Left colon (tissue), 2 donors: ENCODE results near the gene ANGPTL2. TPM values are rescaled to one million over a fixed set of nuclear protein-coding genes. Genes with fewer than 3 reads are reported as not detected.
A peak's percentile ranks its signal among the peaks of the same experiment; 100 is the strongest.

Experiments used
- ATAC-seq: fragments of 200-7000 bp; cut with Tn5 transposase; one replicate; pipeline ENCODE4 v1.9.1; 2020; ENCODE audit warnings: mild to moderate bottlenecking, moderate library complexity
- DNase-seq, 2 donors: peaks; one replicate each; pipeline ENCODE4 v3.0.0-alpha.2; 2020
- intact Hi-C, 2 donors: fragments of 100-400 bp; cut with DNase I in 1 of 2; cut with micrococcal nuclease in 1 of 2; formaldehyde crosslinking; loops; one replicate each; pipeline versions ENCODE4 v1.11.2 to v1.14.0; 2022; cut with DNase I, micrococcal nuclease
- total RNA-seq, 2 donors: library from RNA; stranded (reverse); fragmentation: NEBNext Ultra II Directional; extraction: Animal tissue kit (Norgen Biotek cat#: 25700); gene quantifications; one replicate each; pipeline ENCODE4 v1.2.1, GENCODE V29; 2021
- donor health status: DM: no; HTN: no; CAD: no.
- donor health status: DM: yes; HTN: yes; CAD: no.

The ANGPTL2 gene
- total RNA-seq, 2 donors from 2014 or later: 6.0 to 12.0 TPM

- intact Hi-C loops: no loop called here
- DNase-seq (no peak), ATAC-seq (no peak)
Observed at GRCh38 chr9:127139775-127140174, 17.3 kb upstream of the ANGPTL2 start.

GRCh38 chr9:127139071-127139731, 16.8 kb upstream of the ANGPTL2 start:
- ATAC-seq (no peak), DNase-seq (no peak)
- intact Hi-C loops: no loop called here

- intact Hi-C loops: no loop called here
- DNase-seq (no peak), ATAC-seq (no peak)
Observed at GRCh38 chr9:127138444-127138843, 16.0 kb upstream of the ANGPTL2 start.

GRCh38 chr9:127137640-127138360, 15.4 kb upstream of the ANGPTL2 start:
- no peak for DNase-seq
- intact Hi-C loops: no loop called here
- ATAC-seq: no peak

GRCh38 chr9:127136880-127137639, 14.6 kb upstream of the ANGPTL2 start:
- ATAC-seq (no peak), DNase-seq (no peak)
- intact Hi-C loops: no loop called here

GRCh38 chr9:127136081-127136879, 13.8 kb upstream of the ANGPTL2 start:
- ATAC-seq (no peak), DNase-seq (no peak)
- intact Hi-C loops: no loop called here

- no peak for DNase-seq
- no peak for ATAC-seq
- intact Hi-C loops: no loop called here
Observed at GRCh38 chr9:127135056-127135745, 12.8 kb upstream of the ANGPTL2 start.

- intact Hi-C loops: no loop called here
- ATAC-seq: no peak
- peak in 1 of 2 donors; percentile 46 for DNase-seq
Observed at GRCh38 chr9:127133739-127134167, 11.3 kb upstream of the ANGPTL2 start.

- ATAC-seq: no peak
- intact Hi-C loops: no loop called here
- no peak for DNase-seq
Observed at GRCh38 chr9:127132921-127133647, 10.6 kb upstream of the ANGPTL2 start.

GRCh38 chr9:127132375-127132774, 9.9 kb upstream of the ANGPTL2 start:
- DNase-seq: no peak
- no peak for ATAC-seq
- intact Hi-C loops: no loop called here

- ATAC-seq (no peak), DNase-seq (no peak)
- intact Hi-C loops: no loop called here
Observed at GRCh38 chr9:127131871-127132270, 9.4 kb upstream of the ANGPTL2 start.

GRCh38 chr9:127130661-127131538, 8.5 kb upstream of the ANGPTL2 start:
- intact Hi-C loops: no loop called here
- DNase-seq: peak in 1 of 2 donors; percentile 49

GRCh38 chr9:127130235-127130634, 7.8 kb upstream of the ANGPTL2 start:
- intact Hi-C loops: no loop called here
- DNase-seq (no peak), ATAC-seq (no peak)

More at GRCh38 chr9:127130661-127131538, 8.5 kb upstream of the ANGPTL2 start:
- no peak for ATAC-seq

GRCh38 chr9:127129718-127130085, 7.3 kb upstream of the ANGPTL2 start:
- intact Hi-C loops: loop anchor here in 1 of 2 donors (10.0 kb wide), 1 partner anchor 55 kb away; no protein-coding TSS in a partner anchor
- ATAC-seq (no peak), DNase-seq (no peak)

GRCh38 chr9:127129073-127129717, 6.8 kb upstream of the ANGPTL2 start:
- intact Hi-C loops: loop anchor here in 1 of 2 donors (10.0 kb wide), 1 partner anchor 56 kb away; no protein-coding TSS in a partner anchor
- no peak for DNase-seq
- ATAC-seq: no peak
